Loucy (cell line): ENCODE results near the gene GPRC5A.

Experiments
- H2AFZ ChIP-seq: fragments of 200-600 bp; sonication (generic); 2 replicates; pipeline ENCODE4 v1.6.0; 2016; ENCODE audit warnings: antibody characterized with exemption, mild to moderate bottlenecking, low read length, moderate library complexity
- H3F3A ChIP-seq: fragments of 200-600 bp; 2 replicates; pipeline ENCODE4 v1.6.0; 2016; ENCODE audit warnings: antibody characterized with exemption, low read depth, mild to moderate bottlenecking
- H3K27me3 ChIP-seq: fragments of 200-600 bp; sonication (generic); 2 replicates; pipeline ENCODE4 v1.6.1; 2014; ENCODE audit warnings: low read length, mild to moderate bottlenecking; ENCODE audit not compliant: insufficient read depth, poor library complexity, severe bottlenecking
- H3K36me3 ChIP-seq: fragments of 200-600 bp; sonication (generic); 2 replicates; pipeline ENCODE4 v1.6.1; 2016; ENCODE audit warnings: low read length; ENCODE audit not compliant: insufficient read depth
- H3K4me1 ChIP-seq: fragments of 200-600 bp; sonication (generic); 2 replicates; pipeline ENCODE4 v1.5.1; 2014; ENCODE audit warnings: low read length, mild to moderate bottlenecking; ENCODE audit not compliant: insufficient read depth, poor library complexity, severe bottlenecking
- H3K4me2 ChIP-seq: fragments of 200-600 bp; sonication (generic); 2 replicates; pipeline ENCODE4 v1.6.0; 2014; ENCODE audit warnings: antibody characterized with exemption, low read length, low read depth, mild to moderate bottlenecking; ENCODE audit not compliant: poor library complexity, severe bottlenecking
- H3K4me3 ChIP-seq: fragments of 200-600 bp; sonication (generic); 2 replicates; pipeline ENCODE4 v1.5.1; 2014; ENCODE audit warnings: low read length, mild to moderate bottlenecking, mixed read lengths; ENCODE audit not compliant: poor library complexity, severe bottlenecking
- H3K79me2 ChIP-seq: fragments of 200-600 bp; sonication (generic); 2 replicates; pipeline ENCODE4 v1.6.1; 2014; ENCODE audit warnings: low read length; ENCODE audit not compliant: insufficient read depth
- H3K9ac ChIP-seq: fragments of 200-600 bp; sonication (generic); 2 replicates; pipeline ENCODE4 v1.6.0; 2014; ENCODE audit warnings: mild to moderate bottlenecking, low read depth, low read length, moderate library complexity; ENCODE audit not compliant: poor library complexity, severe bottlenecking
- H3K9me2 ChIP-seq: fragments of 200-600 bp; sonication (generic); replicated peaks from 2 replicates; pipeline ENCODE4 v1.6.1; 2016; ENCODE audit warnings: low read depth, low read length, mixed read lengths
- H3K9me3 ChIP-seq: fragments of 200-600 bp; sonication (generic); 2 replicates; pipeline ENCODE4 v1.6.1; 2014; ENCODE audit warnings: mild to moderate bottlenecking, antibody characterized with exemption, low read length, low read depth; ENCODE audit not compliant: insufficient read depth
- H4K20me1 ChIP-seq: fragments of 200-600 bp; sonication (generic); 2 replicates; pipeline ENCODE4 v1.6.0; 2014; ENCODE audit warnings: antibody characterized with exemption, low read length, mild to moderate bottlenecking; ENCODE audit not compliant: insufficient read depth, poor library complexity, severe bottlenecking
- CTCF ChIP-seq: fragments of 200-600 bp; sonication (generic); conservative IDR thresholded peaks from 2 replicates; pipeline ENCODE4 v1.5.1; 2014; ENCODE audit warnings: mild to moderate bottlenecking, antibody characterized with exemption, low read length
- EZH2phosphoT487 ChIP-seq: fragments of 200-600 bp; IDR thresholded peaks from 2 replicates; pipeline ENCODE4 v1.6.1; 2018; ENCODE audit warnings: antibody characterized with exemption, mild to moderate bottlenecking, moderate library complexity, borderline replicate concordance

The GPRC5A gene

GRCh38 chr12:12908711-12909110 is 17.3 kb downstream of the GPRC5A start:
- Histone ChIP-seq H4K20me1 (no peaks in the 10 kb centered on the region), H3K9me3 (no peaks in the 10 kb centered on the region), H3K4me3 (no peak overlapping the region), H3K4me1 (peaks cover 23% of the 10 kb centered on the region), H3K9me2 (no peaks in the 10 kb centered on the region), H3K4me2 (no peak overlapping the region), H3F3A (no peaks in the 10 kb centered on the region), H3K27me3 (peaks cover 4% of the 10 kb centered on the region), H2AFZ (peak overlapping the region; percentile 94), H3K36me3 (no peaks in the 10 kb centered on the region), H3K79me2 (no peaks in the 10 kb centered on the region), H3K9ac (no peak overlapping the region)
- TF ChIP-seq EZH2phosphoT487 (no peak), CTCF (no peak)

GRCh38 chr12:12909228-12909994 is 18.0 kb downstream of the GPRC5A start:
- H3K9me2 ChIP-seq, result no peaks in the 10 kb centered on the region
- H3K27me3 ChIP-seq, result peaks cover 4% of the 10 kb centered on the region
- H3K4me3 ChIP-seq, result no peak overlapping the region
- no peaks in the 10 kb centered on the region for H3F3A ChIP-seq
- no peaks in the 10 kb centered on the region for H3K79me2 ChIP-seq
- H2AFZ ChIP-seq, result peak overlapping the region; percentile 94
- H3K9me3 ChIP-seq, result no peaks in the 10 kb centered on the region
- no peak overlapping the region for H3K9ac ChIP-seq
- no peaks in the 10 kb centered on the region for H4K20me1 ChIP-seq
- H3K4me1 ChIP-seq, result peaks cover 23% of the 10 kb centered on the region
- no peaks in the 10 kb centered on the region for H3K36me3 ChIP-seq
- peak overlapping the region; percentile 52 for H3K4me2 ChIP-seq
- TF ChIP-seq EZH2phosphoT487, result no peak
- TF ChIP-seq CTCF, result no peak

DNA sequence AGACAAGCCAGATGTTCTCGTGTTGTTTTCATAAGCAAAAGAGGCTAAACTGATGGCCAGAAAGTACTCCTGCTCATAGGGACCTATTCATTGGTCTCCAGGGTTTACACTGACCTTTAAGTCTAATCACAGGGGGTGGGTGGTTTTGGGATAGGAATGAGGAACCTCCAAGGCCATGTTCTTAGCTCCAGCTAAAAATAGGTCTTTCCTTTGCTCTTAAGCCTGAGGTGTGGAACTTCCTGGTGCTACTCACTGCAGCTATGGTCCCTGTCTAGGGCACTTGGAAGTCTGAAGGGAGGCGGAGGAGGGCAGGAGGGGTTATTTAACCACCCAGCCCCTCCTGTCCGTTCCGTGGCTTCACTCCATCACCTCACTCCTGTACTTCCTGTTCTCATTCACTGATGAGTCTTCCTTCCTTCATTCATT is 18.6 kb downstream of the GPRC5A start:
- H3K79me2 ChIP-seq, result no peaks in the 10 kb centered on the region
- H3K4me1 ChIP-seq, result peaks cover 23% of the 10 kb centered on the region
- no peak overlapping the region for H3K4me3 ChIP-seq
- H3F3A ChIP-seq, result no peaks in the 10 kb centered on the region
- no peaks in the 10 kb centered on the region for H4K20me1 ChIP-seq
- peak overlapping the region; percentile 52 for H3K4me2 ChIP-seq
- no peaks in the 10 kb centered on the region for H3K9me3 ChIP-seq
- TF ChIP-seq EZH2phosphoT487 (no peak), CTCF (no peak)
- no peaks in the 10 kb centered on the region for H3K36me3 ChIP-seq
- no peak overlapping the region for H3K9ac ChIP-seq
- H3K9me2 ChIP-seq, result no peaks in the 10 kb centered on the region
- peaks cover 4% of the 10 kb centered on the region for H3K27me3 ChIP-seq
- peak overlapping the region; percentile 66 for H2AFZ ChIP-seq
